ENCODE results near the gene IL17REL.
A peak's percentile ranks its signal among the peaks of the same experiment; 100 is the strongest.

Gene IL17REL

GRCh38 chr22:50018608-50019285, 6.2 kb upstream of the IL17REL start:
- H3K4me3 ChIP-seq (ENCODE audit: low read depth, low read length) = no peak overlapping the region
- no peaks in the 10 kb centered on the region for H3K36me3 ChIP-seq
- DNase-seq = no peak
- TF ChIP-seq, protein P1, sequence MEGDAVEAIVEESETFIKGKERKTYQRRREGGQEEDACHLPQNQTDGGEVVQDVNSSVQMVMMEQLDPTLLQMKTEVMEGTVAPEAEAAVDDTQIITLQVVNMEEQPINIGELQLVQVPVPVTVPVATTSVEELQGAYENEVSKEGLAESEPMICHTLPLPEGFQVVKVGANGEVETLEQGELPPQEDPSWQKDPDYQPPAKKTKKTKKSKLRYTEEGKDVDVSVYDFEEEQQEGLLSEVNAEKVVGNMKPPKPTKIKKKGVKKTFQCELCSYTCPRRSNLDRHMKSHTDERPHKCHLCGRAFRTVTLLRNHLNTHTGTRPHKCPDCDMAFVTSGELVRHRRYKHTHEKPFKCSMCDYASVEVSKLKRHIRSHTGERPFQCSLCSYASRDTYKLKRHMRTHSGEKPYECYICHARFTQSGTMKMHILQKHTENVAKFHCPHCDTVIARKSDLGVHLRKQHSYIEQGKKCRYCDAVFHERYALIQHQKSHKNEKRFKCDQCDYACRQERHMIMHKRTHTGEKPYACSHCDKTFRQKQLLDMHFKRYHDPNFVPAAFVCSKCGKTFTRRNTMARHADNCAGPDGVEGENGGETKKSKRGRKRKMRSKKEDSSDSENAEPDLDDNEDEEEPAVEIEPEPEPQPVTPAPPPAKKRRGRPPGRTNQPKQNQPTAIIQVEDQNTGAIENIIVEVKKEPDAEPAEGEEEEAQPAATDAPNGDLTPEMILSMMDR (IDR thresholded peaks at IDR 0.05; ENCODE audit: low read depth, low read length) = no peak
- no peaks in the 10 kb centered on the region for H3K4me1 ChIP-seq
- no peaks in the 10 kb centered on the region for H3K9me3 ChIP-seq
- H3K27me3 ChIP-seq = peaks cover 13% of the 10 kb centered on the region

DNA sequence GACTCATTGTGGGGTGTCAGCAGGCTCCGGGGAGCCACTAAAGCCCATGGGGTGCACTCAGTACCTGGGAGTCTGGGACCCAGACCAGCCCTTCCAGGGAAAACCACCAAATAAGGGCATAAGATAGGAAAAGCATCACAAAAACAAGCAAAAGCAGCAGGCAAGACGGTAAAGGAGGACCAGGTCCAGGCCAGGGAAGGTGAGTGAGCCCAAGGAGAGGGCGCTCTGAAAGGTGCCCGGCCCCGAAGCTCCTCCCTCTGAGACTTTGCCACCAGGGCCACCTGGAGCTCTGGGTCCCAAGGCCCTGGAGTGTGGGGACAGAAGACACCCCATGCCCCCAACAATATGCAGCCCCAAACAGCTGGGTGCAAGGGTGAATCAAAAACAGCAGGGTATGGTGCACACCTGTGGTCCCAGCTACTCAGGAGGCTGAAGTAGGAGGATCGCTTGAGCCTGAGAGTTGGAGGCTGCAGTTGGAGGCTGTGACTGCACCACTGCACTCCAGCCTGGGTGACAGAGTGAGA, 5.2 kb upstream of the IL17REL start:
- H3K36me3 ChIP-seq = no peaks in the 10 kb centered on the region
- peaks cover 16% of the 10 kb centered on the region for H3K27me3 ChIP-seq
- TF ChIP-seq, protein P1 (IDR thresholded peaks at IDR 0.05; ENCODE audit: low read depth, low read length) = no peak

GRCh38 chr22:50016988-50017700, 4.6 kb upstream of the IL17REL start:
- no peak overlapping the region for H3K4me3 ChIP-seq (ENCODE audit: low read depth, low read length)
- DNase-seq = peak; percentile 4
- H3K9me3 ChIP-seq = no peaks in the 10 kb centered on the region
- H3K27me3 ChIP-seq = peaks cover 16% of the 10 kb centered on the region
- no peaks in the 10 kb centered on the region for H3K4me1 ChIP-seq
- TF ChIP-seq, protein P1 (IDR thresholded peaks at IDR 0.05; ENCODE audit: low read depth, low read length) = no peak
- H3K36me3 ChIP-seq = no peaks in the 10 kb centered on the region

More for the DNA sequence above, 5.2 kb upstream of the IL17REL start:
- H3K9me3 ChIP-seq = no peaks in the 10 kb centered on the region
- no peak overlapping the region for H3K4me3 ChIP-seq (ENCODE audit: low read depth, low read length)
- DNase-seq = no peak
- H3K4me1 ChIP-seq = no peaks in the 10 kb centered on the region

DNA sequence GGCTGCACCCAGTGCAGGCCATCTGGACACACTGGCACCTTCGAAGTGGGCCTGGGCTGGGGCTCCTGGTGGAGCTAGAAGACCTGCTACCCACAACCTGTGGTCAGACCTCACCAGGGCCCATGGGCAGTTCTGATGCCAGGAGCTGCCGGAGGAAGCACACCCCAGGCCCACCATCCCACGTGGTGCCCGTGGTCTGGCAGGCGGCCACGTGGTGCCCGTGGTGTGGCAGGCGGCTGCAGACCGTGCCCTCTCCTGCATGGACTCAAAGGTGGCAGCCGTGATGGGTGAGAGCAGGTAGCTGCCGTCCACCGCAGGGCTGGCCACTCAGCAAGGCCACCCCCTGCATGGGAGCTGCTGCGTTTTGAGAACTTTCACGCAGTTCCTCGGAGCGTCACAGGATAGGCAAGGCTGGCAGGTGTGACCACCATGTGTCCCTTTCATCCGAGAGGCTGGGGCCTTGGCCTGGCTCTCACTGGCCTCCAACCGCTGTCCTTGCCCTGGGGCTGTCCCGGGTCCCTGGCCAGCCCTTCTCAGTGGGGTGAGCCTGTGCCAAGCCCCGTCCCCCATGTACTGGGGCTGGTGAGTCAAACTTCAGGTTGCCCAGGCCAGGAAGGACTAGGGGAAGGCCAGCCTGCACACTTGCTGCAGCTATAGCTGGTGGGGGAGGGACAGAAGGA, 3.9 kb upstream of the IL17REL start:
- Histone ChIP-seq H3K27me3 (peaks cover 19% of the 10 kb centered on the region), H3K9me3 (no peaks in the 10 kb centered on the region), H3K4me3 (ENCODE audit: low read depth, low read length) (no peak overlapping the region), H3K36me3 (no peaks in the 10 kb centered on the region), H3K4me1 (no peaks in the 10 kb centered on the region)
- TF ChIP-seq, protein P1 (IDR thresholded peaks at IDR 0.05; ENCODE audit: low read depth, low read length) = no peak
- DNase-seq = peak; percentile 5

DNA sequence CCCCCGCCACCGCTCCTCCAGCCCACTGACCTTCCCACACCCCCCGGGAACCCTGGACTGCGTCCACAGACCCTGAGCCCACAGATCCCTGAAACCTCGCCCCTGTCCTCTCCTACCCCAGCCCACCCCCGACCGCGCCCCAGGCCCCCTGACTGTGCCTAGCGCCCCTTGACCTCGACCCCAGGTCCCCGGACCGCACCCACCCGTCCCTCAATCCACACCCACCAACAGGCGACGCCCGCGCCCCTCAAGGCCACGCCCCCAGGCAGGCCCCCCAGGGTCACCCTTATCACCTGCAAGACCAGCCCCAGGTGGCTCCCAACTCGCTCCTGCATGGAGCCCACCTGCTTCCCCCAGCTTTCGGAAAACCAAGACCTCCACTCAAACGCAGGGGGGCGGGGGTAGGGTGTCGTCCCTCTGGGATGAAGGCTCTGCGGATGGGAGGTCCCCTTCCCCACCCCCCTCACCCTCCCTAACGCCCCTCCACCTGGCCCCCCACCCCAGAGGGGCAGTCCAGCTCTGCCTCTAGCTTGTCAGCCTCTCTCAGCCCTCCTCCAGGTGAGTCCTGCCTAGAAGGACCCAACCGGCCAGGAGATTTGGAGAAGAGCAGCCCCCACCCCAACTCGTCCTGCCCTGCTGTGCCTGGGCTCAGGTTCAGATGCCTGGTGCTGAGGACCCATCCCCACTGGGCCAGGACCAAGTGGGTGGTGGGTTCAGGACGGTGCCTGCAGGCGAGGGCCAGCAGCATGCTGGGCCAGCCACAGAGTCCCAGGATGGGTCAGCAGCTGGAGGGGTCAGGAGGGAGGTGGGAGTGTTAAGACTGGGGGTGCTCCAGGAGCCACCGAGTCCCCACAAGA, 3.1 kb upstream of the IL17REL start:
- H3K4me3 ChIP-seq (ENCODE audit: low read depth, low read length) = no peak overlapping the region
- TF ChIP-seq, protein P1 (IDR thresholded peaks at IDR 0.05; ENCODE audit: low read depth, low read length) = no peak
- H3K4me1 ChIP-seq = no peaks in the 10 kb centered on the region
- H3K9me3 ChIP-seq = no peaks in the 10 kb centered on the region
- no peaks in the 10 kb centered on the region for H3K36me3 ChIP-seq
- H3K27me3 ChIP-seq = peaks cover 21% of the 10 kb centered on the region
- DNase-seq = peak; percentile 6
